Fibroblast of skin of left quadriceps (primary cell): ENCODE data around the gene TRAF3.

Experiments
- DNase-seq, 2 experiments: peaks; one replicate each; pipeline ENCODE4 v3.0.0-alpha.2; 2013; ENCODE audit warnings: low read depth in 2 of 2

The TRAF3 gene

DNA sequence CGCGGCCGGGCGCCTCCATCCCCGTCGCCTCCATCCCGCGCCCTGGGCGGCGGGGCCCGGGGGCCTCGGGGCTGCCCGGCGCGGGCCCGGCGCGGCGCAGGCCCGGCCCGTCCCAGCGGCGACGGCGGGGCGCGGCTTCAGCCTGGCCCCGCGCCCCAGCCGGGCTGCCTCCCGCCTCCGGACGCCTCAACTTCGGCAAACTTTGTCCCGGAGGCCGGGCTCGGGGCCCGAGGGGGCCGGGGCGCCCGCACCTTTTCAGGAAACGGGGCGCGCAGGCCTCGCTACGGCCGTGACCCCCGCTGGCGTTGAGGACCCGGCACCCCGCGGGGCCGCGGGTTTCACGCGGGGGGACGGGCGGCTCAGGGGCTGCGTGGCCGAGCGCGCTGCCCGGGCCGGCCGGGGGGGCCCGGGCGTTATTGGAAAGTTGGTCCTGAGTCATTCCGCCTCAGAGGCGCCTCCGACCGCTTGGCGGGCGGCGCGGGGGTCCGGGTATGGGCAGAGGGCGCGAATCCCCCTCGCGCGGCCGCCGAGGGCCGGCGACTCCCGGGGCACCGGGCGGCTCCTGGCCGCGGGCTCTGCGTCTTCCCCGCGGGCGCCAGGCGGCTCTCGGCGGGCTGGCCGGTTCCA lies 575 bp downstream of the TRAF3 start:
- no peak for DNase-seq

DNA sequence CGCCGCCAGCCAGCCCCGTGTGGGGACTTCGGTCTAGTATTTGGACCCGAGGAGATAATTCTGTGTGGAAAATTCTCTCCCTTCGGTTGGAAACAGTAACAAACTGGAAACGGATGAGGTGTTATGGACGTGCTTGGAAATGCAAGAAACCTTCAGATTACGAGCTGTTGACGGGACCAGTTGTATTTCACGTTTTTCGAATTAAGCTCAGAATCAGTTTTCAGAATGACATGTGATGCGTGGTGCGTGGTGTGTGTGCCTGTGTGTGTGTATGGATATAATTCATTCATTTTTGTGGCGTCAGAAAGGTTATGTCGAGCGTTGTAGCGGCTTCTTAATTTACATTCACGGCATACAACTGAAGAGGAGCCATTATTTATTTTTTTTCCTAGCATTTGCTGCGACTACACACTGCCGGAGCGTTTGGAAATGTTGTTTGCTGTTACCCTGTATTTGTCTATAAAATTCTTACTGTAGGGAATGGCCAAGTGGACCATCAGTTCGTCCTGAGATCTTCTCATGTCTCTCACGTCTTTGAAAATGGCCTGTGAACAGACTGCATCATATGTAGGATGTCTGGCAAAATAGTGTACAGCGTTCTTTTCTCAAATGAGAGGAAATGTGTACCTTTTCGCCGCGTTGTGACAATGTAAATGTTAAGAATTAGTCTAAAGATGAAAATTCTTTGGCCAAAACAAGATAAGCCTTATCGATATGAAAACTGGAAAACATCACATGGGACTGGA lies 1.3 kb downstream of the TRAF3 start:
- no peak for DNase-seq

DNA sequence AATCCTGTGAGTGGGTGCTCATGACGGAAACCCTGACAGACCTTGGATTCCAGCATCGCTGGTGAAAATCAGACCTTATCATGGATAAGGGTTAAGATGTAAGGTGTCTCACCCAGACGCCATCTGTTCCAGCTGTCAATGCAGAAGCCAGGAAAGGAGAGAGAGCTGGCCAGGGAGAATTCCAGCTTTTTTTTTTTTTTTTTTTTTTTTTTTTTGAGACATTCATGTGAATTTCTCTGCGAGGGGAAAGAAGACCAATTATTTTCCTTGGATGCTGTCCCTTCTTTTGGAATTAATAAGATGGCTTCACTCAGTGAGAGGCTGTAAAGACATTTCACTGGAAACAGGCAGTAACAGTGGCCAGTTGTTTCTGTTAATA lies 1.8 kb downstream of the TRAF3 start:
- DNase-seq, result no peak

DNA sequence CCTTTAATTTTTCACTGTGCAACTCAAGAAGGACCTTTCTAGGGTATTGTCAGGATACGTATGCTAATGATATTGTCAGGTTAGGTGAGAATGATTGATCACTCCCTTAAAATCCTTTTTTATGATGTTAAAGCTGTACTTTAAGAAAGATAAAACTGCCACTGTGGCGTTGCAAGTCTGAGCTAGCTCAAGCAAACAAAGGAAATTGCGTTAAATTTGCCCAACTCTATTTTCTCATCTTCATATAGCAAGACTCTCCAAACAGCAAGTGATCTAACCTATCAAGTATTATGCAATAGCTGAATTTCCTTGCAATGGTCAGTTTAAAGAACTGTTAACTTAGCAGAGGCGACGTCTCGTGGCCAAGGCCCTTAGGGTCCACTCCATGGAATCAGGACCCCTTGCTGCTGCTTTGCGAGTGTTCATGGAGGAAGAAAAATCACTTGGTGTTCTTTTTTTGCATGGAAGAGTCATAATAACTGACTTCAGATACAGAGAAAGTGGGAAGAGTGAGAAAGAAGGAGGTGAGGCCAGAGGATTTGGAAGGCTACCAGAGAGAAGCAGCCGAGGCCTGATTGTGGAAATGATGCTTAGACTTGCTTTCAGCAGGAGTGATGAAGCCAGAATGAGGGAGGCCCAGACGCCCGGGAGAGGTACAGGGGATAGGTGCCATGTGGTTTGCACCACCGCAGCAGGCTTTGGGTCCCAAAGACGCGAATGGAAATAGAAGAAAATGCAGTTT lies 2.5 kb downstream of the TRAF3 start:
- DNase-seq, result no peak

DNA sequence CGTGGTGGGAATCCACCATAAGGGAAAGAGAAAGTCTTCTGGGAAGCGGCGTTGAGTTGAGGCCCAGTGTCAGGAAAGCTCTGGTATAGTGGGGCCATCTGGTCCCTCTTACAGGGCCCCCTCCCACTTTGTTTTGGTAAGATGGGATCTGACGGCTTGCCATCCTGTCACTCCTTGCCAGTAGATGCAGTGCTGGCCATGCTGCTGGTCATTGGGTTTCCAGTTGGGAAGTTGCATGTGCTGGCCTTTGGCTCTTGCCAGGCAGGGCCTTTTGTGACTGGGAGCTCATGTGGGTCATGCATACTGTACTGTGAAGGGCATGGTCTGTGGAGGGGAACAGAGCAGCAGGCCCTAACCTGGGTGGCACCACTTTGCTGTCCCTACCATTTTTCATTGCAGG lies 3.8 kb downstream of the TRAF3 start:
- DNase-seq, result no peak

DNA sequence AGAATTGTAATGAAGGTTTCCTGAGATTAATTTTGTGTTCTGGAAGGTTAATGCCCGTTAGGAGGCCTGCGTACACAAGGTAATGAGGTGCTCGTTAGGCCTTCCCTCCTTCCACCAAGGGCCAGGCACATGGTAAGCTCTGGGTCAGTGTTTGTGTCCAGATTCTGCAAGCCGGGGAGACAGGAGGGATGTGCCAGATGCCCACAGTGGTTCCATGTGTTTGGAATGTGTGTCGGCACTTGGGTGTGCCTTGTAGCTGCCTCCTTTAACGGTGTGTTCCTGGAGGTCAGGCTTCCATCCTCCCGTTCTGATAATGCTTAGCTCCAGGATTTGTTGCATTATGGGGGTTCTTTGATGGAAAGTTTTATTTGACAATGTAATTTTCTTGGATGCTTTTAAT lies 5.7 kb downstream of the TRAF3 start:
- DNase-seq, result no peak

DNA sequence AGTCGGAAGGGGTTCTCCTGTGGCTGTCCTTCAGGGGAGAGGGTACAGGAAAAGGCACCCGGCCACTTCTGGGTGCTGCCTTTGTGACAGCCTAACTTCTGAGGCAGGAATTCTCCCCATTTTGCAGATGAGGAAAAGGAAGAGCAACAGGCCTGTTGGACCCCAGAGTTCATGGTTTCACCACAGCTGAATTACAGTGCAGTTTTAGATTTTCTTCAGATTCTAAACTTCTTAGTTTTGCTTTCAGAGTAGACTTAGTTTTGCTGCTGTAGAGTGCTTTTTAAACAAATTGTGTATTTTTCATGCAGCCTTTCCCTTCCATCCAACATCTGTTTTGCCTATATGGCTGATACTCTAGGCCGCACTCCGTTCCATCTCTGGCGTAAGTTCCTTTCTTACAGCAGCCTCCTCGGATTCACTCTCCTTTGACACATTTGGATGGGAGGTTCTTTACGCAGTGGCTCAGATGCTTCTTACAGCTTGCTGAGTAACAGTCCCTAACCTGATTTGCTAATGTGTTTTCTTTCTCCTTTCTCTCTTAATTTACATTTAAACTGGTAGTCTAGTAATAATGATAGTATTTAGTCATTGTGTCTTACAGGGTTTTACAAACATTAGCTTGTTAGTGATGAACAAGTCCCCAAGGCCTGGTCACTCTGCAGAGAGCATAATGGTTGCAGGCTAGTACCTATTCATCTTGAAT lies 7.8 kb downstream of the TRAF3 start:
- no peak for DNase-seq

DNA sequence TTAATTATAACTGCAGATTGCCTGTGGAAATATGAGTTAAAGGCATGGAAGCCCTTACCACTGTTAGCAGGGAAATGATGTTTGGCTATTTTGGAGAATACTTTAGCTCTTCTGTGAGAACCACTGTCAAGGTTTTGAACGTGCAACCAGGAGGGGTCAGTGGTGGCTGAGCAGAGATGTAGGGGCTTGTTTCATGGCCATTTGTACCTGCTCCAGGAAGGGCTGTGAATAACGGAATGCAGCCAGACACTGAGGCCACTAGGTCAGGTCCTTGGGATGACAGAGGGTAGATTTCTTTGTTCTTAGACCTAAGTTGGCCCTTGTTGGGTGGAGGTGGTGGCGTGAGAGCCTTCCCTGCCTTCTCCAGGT lies 8.3 kb downstream of the TRAF3 start:
- DNase-seq, result no peak

DNA sequence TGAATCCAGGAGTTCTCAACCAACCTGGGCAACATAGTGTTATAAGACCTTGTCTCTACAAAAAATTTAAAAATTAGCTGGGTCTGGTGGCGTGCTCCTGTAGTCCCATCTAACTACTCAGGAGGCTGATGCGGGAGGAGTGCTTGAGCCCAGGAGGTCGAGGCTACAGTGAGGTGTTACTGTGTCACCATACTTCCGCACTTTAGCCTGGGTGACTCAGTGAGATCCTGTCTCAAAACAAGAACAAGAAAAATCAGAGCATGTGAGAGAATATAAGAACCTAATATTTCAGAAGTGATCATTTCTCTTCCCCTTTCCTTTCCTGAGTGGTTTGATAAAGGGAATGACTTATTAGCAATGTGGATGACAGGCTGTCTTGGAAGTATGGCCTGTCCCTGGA lies 9.5 kb downstream of the TRAF3 start:
- DNase-seq, result no peak

DNA sequence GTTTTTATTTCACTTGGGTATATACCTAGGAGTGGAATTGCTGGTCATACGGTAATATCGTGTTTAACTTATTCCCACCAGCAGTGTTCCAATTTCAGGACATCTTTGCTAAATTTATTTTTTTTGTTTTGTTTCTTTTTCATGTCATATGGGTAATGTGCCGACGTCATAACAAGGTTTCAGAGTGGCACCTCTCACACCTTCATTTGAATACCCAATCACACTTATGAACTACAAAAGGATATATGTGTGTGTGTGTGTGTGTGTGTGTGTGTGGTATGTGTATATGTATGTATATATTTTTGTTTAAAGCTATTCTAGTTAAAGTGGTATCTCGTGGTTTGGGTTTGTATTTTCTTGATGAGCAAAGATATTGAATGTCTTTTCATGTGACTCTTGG lies 12.1 kb downstream of the TRAF3 start:
- DNase-seq, result no peak

DNA sequence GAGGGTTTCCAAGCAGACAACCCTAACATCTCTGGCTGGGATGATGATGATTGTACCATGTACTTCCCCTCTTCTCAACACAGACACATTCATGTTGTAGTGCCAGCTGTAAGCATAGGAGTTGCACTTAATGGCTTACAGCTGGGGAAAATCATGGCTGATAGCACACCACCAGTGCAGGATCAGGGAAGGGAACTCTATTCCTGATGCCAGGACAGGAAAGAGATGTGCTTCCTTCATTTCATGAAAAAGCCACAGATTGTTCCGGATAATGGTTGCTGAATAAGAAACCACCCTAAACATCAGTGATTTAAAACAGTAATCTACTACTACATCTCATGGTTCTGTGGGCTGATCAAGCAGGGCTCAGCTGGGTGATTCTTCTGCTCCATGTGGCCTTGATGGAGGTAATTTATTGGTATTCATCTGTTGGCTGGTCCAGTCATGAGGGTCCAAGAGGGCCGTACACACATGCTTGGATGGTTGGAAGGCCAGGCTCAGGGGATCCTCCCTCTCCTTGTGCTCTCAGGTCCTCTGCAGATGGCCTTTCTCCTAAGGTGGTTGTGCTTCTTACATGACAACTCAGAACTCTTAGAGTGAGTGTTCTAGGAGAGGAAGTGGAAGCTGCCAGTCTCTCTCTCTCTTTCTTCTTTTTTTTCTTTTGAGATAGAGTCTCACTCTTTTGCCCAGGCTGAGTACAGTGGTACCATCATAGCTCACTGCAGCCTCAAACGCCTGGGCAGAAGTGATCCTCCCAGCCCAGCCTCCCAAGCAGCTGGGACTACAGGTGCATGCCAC lies 16.5 kb downstream of the TRAF3 start:
- no peak for DNase-seq

DNA sequence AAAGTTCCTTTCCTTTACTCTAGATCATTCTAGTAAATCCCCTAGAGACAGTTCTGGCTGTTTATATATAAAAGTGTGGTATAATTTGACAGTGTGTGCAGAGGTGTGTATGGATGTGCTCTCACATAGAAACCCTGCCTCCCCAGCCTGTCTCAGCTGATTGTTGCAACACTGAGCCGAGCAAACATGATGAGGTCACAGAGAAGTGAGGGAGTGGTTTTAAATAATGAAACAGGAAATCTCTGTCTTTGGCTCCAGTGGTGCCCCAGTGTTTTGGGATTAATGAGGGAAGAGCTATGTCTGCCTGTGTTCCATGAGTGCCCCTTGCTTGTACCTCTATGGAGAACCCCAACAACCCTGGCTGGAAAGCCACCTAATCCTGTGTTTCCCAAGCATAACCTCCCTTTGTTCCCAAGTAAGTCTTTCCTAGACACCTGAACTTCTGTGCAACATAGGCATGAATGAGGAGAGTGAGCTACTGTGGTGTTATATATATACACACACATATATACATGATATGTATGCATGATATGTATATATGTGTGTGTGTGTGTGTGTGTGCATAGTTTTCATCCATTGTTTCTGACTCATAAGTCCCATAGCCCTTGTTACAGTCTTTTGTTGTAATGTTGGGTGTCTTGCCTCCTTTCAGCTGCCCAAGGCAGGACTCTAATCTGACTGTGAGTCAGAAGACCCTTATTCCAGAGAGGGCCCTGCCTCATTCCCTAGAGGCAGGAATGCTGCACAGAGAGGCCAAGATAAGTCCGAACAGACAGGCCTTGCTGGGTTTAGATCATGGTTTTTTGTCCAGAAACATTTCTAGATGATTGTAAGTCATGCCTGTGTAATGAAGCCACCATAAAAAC lies 18.0 kb downstream of the TRAF3 start:
- DNase-seq, result peak; percentile 68 to 72

DNA sequence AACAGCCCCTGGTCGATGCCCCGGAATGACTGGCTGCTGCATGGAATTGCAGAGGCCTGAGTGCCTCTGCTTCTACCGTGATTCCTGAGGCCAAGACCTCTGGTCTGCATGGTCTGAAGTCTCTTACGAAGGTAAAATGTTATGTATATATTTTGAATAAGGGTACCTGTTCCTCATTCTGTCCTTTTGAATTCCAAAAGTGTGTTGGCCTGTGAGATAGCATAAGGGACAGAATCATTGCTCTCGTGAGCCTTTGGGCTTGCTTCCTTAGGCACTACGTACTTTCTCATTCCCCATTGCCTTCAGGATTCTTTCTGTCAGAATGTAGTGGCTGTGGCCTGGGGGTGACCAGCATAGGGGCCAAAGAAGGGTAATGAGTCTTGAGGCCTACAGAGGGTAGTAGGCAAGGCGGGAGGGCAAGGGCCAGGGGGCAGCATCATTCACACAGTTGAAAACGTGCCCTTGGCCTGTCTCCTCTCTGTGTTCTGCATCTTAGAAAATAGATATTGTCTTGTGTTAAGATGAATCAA lies 19.5 kb downstream of the TRAF3 start:
- no peak for DNase-seq

DNA sequence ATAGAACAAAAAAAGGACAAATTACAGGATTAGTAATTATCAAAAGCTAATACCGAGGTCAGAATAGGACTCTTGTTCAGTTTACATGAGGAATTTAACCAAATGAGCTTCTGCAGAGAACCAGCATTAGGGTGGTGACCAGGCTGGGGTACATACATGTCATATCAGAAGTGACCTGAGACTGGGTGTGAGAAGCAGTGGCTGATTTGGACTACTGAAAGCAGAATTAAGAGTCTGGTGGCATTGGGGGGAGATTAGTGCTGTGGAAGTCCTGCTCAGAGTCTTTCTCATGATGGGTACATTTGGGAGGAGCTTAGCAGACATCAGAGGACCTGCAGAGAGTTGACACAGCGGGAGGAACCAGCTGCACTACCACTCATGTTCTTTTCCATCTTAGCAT lies 21.7 kb downstream of the TRAF3 start:
- no peak for DNase-seq

DNA sequence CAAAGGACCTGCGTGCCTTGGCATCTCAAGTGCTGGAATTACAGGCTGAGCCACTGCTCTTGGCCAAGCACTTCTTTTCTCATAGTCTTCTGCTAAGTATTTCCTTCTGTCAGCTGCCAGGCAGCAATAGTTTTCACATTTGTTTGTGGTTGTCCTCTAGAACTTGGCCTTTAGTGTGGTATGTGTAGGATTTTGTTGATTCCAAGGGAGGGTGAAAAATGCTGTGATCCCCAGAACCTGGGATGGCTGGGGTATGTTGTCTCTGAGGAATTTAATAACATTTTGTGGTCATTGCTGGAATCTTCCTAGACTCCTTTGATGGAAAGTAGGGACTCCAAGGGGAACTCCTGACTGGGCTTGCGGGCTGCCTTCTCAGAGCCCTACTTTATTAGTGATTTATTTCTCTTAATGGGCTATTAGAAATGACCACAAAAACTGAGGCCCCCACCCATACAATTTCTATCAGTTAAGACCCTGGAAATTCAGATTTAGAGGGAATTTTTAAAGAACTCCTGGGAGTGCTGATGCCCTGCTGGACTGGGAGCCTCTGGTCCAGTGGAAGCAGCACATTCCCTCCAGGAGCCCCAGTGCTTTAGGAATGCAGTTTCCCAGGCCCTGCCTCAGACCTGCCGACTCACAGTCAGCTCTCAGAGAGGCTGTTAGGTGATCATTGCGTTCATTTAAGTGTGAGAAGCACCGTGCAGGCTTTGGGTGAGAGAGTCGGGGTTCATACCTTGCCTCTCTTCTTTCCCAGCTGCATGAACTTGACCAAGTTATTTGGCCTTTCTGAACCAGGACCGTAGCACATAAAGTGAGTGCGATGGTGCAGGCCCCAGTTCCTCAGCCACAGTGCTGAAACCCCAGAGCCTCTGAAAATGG lies 22.7 kb downstream of the TRAF3 start:
- DNase-seq, result peak; percentile 92 to 93

DNA sequence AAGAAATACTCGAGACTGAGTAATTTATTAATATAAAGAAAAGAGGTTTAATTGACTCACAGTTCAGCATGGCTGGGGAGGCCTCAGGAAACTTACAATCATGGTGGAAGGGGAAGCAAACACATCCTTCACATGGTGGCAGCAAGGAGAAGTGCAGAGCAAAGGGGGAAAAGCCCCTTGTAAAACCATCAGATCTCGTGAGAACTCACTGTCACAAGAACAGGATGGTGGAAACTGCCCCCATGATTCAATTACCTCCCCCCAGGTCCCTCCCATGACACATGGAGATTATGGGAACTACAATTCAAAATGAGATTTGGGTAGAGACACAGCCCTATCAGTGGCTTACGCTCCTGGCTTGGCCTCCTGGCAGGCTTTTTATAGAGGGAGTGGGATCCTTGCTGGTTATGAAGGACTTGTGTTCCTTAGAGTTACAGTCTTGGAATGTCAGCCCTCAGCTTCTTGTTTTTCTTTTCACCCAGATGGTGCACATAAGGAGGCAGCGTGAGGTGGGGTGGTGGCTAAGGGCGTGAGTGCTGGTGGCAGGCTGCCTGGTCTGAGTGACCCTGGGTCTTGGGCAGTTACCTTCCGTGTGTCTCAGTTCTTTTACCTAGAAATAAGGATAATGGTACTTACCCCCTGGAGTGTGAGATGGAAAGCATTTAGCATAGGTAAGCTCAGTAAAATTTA lies 25.7 kb downstream of the TRAF3 start:
- DNase-seq, result no peak

DNA sequence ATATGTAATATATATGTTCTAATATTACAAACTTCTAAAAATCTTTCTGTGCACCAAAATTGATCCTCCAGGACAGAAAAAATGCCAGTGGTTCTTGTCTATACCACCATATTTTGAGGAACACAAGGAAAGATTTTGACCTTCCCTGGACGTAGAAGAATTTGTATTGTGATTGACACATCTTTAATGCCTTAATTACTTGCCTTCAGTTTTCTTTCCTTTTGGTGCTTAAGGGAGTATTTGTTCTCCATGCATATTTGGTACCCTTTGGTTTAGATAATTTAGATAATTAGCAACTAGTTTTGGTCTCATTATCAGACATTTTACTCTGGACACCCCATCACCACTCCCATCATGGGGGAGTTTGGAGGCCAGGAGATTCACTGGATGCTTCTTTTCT lies 27.6 kb downstream of the TRAF3 start:
- no peak for DNase-seq

DNA sequence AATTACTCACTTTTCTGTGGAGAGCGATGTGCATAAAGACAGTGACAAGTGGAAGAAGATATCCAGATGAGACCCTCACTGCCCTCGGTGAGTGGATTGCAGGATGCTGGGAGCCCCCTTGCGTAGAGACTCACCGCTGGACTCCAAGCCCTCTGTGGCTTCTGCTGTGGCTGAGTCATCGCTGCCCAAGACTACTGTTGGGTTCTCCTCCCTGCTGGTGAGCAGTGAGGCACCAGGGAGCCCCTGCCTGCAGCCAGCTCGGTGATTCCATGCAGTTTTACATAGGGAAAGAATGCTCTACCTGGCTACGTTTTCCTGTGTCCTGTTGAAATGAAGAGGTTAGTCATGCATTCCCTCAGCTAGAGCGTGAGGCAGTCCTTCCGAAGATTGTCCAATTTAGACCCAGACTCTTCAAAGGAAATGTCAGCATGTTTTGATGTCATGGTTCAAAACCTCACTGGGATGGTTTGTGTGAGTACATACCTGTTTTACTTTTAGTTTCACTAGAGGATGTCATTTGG lies 28.2 kb downstream of the TRAF3 start:
- DNase-seq, result no peak

DNA sequence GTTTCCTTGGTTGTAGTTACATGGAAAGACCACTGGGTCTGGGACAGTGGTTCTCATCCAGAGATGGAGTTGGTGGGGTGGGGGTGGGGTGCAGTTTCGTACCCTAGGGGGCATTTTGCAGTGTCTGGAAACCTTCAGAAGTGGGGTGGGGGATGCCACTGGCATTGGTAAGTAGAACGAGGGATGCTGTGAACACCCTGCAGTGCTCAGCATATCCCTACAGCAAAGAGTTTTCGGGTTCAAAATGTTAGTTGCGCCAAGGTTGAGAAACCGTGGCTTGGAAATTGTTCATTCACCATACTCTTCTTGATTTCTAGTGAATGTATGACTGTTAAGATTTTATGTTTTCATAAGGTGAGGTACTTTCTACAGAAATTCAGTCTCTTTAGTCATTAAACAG lies 28.7 kb downstream of the TRAF3 start:
- DNase-seq, result no peak
